Raji (cell line): Measurements from ENCODE around the gene UBE2J2.

ENCODE experiments used
- POLR2A ChIP-seq: IDR thresholded peaks from 2 replicates; pipeline ENCODE4 v1.6.1; 2011; ENCODE audit warnings: low read depth, low read length, control low read depth; ENCODE audit not compliant: insufficient read depth

Gene UBE2J2

DNA sequence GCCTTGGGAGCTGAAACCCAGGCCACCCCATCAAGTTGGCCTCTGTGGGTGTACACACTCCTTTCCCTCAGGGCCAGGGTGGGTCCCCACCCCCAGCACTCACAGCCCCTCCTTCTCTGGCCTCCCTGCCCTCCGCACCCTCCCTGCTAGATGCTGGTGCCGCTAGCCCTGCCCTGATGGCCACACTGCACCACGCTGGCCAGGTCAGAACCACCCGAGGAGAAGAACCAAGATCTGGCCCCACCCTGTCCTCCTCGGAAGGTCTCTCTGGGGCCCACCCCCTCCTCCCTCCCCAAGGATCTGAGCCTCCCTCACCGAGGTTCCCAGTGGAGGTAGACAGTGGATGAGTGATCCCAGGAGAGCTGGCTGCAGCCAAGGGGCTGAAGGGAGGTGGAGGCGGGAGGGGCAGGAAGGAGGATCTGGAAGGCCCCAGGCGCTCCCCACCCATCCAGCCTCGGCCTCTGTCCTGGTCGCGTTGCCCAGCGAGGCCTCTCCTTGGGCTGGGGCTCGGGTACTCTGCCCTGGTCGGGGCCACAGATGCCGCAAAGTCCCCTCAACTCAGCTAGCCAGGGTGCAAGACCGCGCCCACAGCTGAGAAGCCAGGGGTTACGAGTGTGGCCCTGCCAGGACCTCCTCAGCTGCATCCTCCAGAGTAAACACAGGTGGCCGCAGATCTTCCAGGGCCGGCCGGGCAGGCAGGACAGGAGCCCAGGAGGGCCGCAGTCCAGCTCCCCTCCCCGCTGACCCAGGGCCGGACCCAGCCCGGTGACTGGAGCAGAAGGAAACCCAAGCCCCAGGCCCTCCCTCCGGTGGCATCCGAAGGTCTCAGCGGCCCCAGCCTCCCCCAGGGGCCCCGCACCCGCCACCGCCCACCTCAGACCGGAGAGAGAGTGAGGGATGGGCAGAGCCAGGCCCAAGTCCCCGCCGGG lies 36.4 kb downstream of the UBE2J2 start:
- TF ChIP-seq POLR2A, result peak; percentile 38

- TF ChIP-seq POLR2A, result peak; percentile 24
These were observed 37.4 kb downstream of the UBE2J2 start for GRCh38 chr1:1236176-1236763.

- 0 out of 2 replicates have a peak, but pooled peaks have one; percentile 24 for TF ChIP-seq POLR2A
These were observed 38.5 kb downstream of the UBE2J2 start for GRCh38 chr1:1235016-1235744.

DNA sequence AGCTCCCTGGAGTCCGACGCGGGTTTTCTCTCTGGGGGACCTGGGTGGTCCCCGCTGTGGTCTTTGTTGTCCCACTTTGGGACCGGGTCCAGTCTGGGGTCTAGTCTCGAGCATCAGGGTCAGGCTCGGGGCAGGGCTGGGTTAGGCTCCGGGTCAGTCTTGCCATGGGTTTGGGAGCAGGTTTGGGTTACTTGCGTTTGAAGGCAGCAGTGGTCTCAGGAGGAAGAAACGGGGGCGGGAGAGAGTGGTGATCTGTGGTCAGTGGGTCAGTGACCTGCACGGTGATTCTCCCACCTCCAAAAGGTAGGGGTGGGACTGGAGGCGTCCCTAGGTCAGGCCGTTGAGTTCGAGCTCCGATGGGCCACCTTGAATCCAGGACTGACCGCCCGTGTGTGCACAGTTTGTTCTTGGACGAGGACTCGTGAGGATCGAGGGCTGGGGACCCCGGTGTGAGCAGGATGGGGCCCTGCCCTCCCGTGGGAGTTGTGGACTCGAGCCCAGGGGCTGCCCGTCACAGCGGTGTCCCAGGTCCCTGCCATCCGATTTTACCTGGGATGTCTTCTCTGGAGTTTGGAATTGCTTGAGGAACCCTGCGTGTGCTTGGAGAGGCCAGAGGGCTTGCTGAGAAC lies 39.4 kb downstream of the UBE2J2 start:
- TF ChIP-seq POLR2A, result peak; percentile 34; the same call in 1 of the 2 replicates

DNA sequence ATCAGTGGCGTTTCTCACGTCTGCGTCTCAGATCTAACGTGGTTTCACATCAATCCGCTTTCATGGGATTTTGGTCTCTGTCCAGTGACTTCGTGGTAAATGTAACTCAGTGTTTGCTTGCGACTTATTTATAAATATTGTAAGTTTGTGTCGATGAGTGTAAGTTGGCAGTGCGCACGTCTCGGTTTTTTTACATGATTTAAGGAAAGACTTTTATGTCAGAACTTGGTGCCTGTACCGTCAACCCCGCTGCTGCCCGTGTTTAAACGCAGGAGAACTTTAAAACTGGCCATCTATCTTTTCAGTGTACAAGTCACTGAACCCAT lies 40.1 kb downstream of the UBE2J2 start:
- no peak for TF ChIP-seq POLR2A

DNA sequence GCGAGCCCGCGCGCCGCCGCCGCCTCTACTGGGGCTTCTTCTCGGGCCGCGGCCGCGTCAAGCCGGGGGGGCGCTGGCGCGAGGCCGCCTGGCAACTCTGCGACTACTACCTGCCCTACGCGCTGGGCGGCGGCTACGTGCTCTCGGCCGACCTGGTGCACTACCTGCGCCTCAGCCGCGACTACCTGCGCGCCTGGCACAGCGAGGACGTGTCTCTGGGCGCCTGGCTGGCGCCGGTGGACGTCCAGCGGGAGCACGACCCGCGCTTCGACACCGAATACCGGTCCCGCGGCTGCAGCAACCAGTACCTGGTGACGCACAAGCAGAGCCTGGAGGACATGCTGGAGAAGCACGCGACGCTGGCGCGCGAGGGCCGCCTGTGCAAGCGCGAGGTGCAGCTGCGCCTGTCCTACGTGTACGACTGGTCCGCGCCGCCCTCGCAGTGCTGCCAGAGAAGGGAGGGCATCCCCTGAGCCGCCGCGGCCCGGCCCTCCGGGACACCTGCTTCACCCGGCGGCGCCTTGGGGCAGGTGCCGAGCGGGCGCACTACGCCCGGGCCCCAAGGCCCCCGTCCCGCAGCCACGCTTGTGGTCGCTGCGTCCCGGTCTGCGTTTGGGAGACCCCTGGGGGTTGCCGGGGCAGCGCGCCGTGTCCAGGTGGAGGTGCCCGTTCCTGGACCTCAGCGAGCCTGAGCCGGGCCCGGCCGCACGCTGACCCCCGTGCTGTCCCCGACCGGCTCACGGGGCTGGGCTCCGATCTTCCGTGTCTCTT lies 40.7 kb downstream of the UBE2J2 start:
- TF ChIP-seq POLR2A, result no peak

DNA sequence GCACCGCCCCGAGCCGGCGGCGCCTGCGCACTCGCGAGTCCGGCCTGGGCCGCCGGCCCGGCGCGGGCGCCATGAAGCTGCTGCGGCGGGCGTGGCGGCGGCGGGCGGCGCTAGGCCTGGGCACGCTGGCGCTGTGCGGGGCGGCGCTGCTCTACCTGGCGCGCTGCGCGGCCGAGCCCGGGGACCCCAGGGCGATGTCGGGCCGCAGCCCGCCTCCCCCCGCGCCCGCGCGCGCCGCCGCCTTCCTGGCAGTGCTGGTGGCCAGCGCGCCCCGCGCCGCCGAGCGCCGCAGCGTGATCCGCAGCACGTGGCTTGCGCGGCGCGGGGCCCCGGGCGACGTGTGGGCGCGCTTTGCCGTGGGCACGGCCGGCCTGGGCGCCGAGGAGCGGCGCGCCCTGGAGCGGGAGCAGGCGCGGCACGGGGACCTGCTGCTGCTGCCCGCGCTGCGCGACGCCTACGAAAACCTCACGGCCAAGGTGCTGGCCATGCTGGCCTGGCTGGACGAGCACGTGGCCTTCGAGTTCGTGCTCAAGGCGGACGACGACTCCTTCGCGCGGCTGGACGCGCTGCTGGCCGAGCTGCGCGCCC lies 41.4 kb downstream of the UBE2J2 start, which contains the start of gene B3GALT6:
Gene B3GALT6, plus strand, starts transcription at position 30 of the 588 bp plus-strand sequence. Its CDS starts 42 bp downstream, at position 72.
- peak; percentile 70; the same call in 1 of the 2 replicates for TF ChIP-seq POLR2A

- TF ChIP-seq POLR2A, result peak; percentile 83
These were observed 42.0 kb downstream of the UBE2J2 start, which contains the start of gene SDF4 for GRCh38 chr1:1231400-1232207. SDF4 (minus strand) TSS chr1:1232001; CDS start chr1:1228772, 3,229 bp downstream.

GRCh38 chr1:1230656-1231399 lies 42.8 kb downstream of the UBE2J2 start:
- no peak for TF ChIP-seq POLR2A

DNA sequence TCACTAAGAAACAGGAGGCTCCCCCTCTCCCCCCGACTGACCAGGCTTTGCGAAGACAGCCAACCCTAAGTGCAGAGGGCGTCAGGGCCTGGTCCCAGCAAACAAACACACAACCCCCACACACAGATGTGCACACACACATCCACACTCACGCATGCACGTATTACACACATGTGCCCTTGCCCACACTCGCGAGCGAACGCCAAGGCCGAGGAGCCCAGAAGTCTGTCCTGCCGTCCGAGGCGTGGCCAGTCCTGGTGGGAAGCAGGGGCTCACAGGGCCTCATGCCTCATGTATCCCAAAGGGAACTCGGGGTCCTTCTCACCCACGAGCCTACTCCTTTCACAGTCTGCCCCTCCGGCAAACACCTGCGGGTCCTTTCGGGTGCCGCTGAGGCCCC lies 43.9 kb downstream of the UBE2J2 start:
- no peak for TF ChIP-seq POLR2A

GRCh38 chr1:1228596-1229321 lies 44.9 kb downstream of the UBE2J2 start:
- no peak for TF ChIP-seq POLR2A

DNA sequence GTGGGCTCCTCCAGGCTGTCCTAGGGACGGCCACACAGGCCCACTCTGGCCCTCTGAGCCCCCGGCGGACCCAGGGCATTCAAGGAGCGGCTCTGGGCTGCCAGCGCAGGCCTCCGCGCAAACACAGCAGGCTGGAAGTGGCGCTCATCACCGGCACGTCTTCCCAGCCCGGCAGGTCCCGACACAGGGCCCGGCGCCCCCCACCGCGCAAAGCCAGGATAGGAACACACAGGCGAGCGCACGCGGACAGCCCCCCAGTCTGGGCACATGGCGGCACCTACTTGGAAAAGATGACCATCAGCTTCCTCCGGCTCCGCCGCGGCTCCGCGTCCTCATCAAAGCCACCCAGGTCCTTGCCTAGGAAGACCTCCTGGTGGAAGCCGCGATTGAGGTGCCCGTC lies 45.5 kb downstream of the UBE2J2 start:
- TF ChIP-seq POLR2A, result no peak
